Liver (tissue), 3 donors: ENCODE results near the gene KLHL9.

Experiments
- CTCF ChIP-seq: fragments of 150-350 bp; IDR thresholded peaks from 2 replicates; pipeline ENCODE4 v1.5.1; 2017; ENCODE audit warnings: improper control_type of control experiment, low read depth, low read length; ENCODE audit not compliant: missing input control
- GABPA ChIP-seq, 2 donors: IDR thresholded peaks in 1 of 2; conservative IDR thresholded peaks in 1 of 2; 2 replicates each; pipeline ENCODE4 v1.6.1; 2016; ENCODE audit warnings: antibody characterized with exemption in 2 of 2, mild to moderate bottlenecking in 1 of 2, moderate library complexity in 1 of 2
- JUND ChIP-seq, 2 donors: IDR thresholded peaks; 2 replicates each; pipeline ENCODE4 v1.6.1; 2016; ENCODE audit warnings: antibody characterized with exemption in 2 of 2
- MAX ChIP-seq: IDR thresholded peaks from 2 replicates; pipeline ENCODE4 v1.6.1; 2016; ENCODE audit warnings: antibody characterized with exemption
- RAD21 ChIP-seq, 2 donors: IDR thresholded peaks; 2 replicates each; pipeline ENCODE4 v1.6.1; 2016; ENCODE audit warnings: antibody characterized with exemption in 2 of 2, mild to moderate bottlenecking in 2 of 2
- SP1 ChIP-seq: IDR thresholded peaks from 2 replicates; pipeline ENCODE4 v1.6.1; 2018; ENCODE audit warnings: antibody characterized with exemption, mild to moderate bottlenecking
- TAF1 ChIP-seq: conservative IDR thresholded peaks from 2 replicates; pipeline ENCODE4 v1.6.1; 2016; ENCODE audit warnings: antibody characterized with exemption, mild to moderate bottlenecking
- YY1 ChIP-seq: IDR thresholded peaks from 2 replicates; pipeline ENCODE4 v1.6.1; 2016; ENCODE audit warnings: antibody characterized with exemption, mild to moderate bottlenecking
- ZBTB33 ChIP-seq: IDR thresholded peaks from 2 replicates; pipeline ENCODE4 v1.6.1; 2016; ENCODE audit warnings: antibody characterized with exemption
- TF ChIP-seq, protein P1 (sequence below): IDR thresholded peaks from 2 replicates; pipeline ENCODE4 v1.6.1; 2016; ENCODE audit warnings: antibody characterized with exemption, mild to moderate bottlenecking
- donor health status: healthy.
- donor health status: healthy.

GRCh38 chr9:21287280-21287679 lies 47.9 kb downstream of the KLHL9 start:
- TF ChIP-seq, protein P1, sequence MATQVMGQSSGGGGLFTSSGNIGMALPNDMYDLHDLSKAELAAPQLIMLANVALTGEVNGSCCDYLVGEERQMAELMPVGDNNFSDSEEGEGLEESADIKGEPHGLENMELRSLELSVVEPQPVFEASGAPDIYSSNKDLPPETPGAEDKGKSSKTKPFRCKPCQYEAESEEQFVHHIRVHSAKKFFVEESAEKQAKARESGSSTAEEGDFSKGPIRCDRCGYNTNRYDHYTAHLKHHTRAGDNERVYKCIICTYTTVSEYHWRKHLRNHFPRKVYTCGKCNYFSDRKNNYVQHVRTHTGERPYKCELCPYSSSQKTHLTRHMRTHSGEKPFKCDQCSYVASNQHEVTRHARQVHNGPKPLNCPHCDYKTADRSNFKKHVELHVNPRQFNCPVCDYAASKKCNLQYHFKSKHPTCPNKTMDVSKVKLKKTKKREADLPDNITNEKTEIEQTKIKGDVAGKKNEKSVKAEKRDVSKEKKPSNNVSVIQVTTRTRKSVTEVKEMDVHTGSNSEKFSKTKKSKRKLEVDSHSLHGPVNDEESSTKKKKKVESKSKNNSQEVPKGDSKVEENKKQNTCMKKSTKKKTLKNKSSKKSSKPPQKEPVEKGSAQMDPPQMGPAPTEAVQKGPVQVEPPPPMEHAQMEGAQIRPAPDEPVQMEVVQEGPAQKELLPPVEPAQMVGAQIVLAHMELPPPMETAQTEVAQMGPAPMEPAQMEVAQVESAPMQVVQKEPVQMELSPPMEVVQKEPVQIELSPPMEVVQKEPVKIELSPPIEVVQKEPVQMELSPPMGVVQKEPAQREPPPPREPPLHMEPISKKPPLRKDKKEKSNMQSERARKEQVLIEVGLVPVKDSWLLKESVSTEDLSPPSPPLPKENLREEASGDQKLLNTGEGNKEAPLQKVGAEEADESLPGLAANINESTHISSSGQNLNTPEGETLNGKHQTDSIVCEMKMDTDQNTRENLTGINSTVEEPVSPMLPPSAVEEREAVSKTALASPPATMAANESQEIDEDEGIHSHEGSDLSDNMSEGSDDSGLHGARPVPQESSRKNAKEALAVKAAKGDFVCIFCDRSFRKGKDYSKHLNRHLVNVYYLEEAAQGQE, result no peak
- no peak for TF ChIP-seq CTCF
- TF ChIP-seq TAF1, result no peak
- TF ChIP-seq ZBTB33, result no peak
- TF ChIP-seq MAX, result no peak
- no peak for TF ChIP-seq SP1
- no peak for TF ChIP-seq RAD21 (IDR thresholded peaks at IDR 0.05)
- no peak for TF ChIP-seq YY1
- TF ChIP-seq JUND (IDR thresholded peaks at IDR 0.05), result no peak
- no peak for TF ChIP-seq GABPA (IDR thresholded peaks at IDR 0.05 in 1 of 2, conservative IDR thresholded peaks at IDR 0.05 in 1 of 2)
